Measurements from ENCODE around the gene PIGR. TPM values are rescaled to one million over a fixed set of nuclear protein-coding genes. Genes with fewer than 3 reads are reported as not detected.
"Not testable (repeated sequence)": the region's sequence is repeated elsewhere in the genome, so short reads cannot be mapped to it uniquely, and the experiment has no call there.

Gene PIGR
- total RNA-seq, 3 donors from 2014 or later = 4,355 to 12,072 (median 9,452) TPM

DNA sequence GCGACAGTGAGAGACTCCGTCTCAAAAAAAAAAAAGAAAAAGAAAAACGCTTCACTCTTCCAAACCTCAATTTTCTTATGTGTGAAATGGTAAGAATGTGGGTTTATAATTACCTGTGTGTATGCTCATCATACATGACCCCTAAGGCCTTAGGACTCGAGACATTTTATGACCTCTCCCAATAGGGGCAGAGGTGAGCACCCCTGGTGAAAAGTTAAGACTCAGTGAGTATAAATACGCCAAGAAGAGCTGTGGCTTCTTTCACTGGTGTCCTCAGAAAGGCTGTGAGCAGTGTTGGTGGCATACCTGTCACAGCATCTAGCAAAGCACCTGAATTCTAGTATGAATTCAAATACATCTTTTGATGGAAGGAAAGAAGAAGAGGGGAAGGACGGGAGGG is 16.7 kb downstream of the PIGR start:
- TF ChIP-seq, protein P1, sequence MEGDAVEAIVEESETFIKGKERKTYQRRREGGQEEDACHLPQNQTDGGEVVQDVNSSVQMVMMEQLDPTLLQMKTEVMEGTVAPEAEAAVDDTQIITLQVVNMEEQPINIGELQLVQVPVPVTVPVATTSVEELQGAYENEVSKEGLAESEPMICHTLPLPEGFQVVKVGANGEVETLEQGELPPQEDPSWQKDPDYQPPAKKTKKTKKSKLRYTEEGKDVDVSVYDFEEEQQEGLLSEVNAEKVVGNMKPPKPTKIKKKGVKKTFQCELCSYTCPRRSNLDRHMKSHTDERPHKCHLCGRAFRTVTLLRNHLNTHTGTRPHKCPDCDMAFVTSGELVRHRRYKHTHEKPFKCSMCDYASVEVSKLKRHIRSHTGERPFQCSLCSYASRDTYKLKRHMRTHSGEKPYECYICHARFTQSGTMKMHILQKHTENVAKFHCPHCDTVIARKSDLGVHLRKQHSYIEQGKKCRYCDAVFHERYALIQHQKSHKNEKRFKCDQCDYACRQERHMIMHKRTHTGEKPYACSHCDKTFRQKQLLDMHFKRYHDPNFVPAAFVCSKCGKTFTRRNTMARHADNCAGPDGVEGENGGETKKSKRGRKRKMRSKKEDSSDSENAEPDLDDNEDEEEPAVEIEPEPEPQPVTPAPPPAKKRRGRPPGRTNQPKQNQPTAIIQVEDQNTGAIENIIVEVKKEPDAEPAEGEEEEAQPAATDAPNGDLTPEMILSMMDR (IDR thresholded peaks at IDR 0.05) = no peak
- H3K36me3 ChIP-seq (ENCODE audit: low read depth) = peaks cover 6% of the 10 kb centered on the region

DNA sequence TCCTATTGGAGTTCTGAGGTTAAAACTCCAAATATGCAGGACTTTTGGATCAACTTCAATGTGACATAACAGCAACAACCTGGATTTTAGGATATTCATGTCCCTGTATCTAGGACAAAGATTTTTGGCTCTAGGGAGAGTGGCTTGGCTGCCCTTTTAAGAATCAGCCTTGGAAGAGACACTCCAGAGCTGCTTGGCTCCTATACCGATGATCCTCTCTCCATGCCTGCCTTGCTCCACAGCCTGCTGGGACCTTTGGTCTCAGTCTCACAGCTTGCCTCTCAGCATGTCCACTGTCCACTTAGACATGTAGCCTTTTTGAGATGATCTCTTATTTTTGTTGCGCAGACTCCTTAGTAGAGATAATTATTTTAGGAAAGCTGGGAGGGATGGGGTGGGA is 20.0 kb downstream of the PIGR start:
- no peaks in the 10 kb centered on the region for H3K36me3 ChIP-seq (ENCODE audit: low read depth)
- no peak overlapping the region for H3K4me3 ChIP-seq
- DNase-seq = no peak
- no peaks in the 10 kb centered on the region for H3K9me3 ChIP-seq
- H3K4me1 ChIP-seq (ENCODE audit: low read depth) = peaks cover 31% of the 10 kb centered on the region
- TF ChIP-seq, protein P1 (IDR thresholded peaks at IDR 0.05) = no peak
- intact Hi-C loops (cut with DNase I, micrococcal nuclease) = no loop called here
- ATAC-seq = no peak

More for the DNA sequence above, 16.7 kb downstream of the PIGR start:
- ATAC-seq (no peak), DNase-seq (no peak)
- H3K9me3 ChIP-seq = no peaks in the 10 kb centered on the region
- peaks cover 31% of the 10 kb centered on the region for H3K4me1 ChIP-seq (ENCODE audit: low read depth)
- intact Hi-C loops (cut with DNase I, micrococcal nuclease) = no loop called here
- no peak overlapping the region for H3K4me3 ChIP-seq

DNA sequence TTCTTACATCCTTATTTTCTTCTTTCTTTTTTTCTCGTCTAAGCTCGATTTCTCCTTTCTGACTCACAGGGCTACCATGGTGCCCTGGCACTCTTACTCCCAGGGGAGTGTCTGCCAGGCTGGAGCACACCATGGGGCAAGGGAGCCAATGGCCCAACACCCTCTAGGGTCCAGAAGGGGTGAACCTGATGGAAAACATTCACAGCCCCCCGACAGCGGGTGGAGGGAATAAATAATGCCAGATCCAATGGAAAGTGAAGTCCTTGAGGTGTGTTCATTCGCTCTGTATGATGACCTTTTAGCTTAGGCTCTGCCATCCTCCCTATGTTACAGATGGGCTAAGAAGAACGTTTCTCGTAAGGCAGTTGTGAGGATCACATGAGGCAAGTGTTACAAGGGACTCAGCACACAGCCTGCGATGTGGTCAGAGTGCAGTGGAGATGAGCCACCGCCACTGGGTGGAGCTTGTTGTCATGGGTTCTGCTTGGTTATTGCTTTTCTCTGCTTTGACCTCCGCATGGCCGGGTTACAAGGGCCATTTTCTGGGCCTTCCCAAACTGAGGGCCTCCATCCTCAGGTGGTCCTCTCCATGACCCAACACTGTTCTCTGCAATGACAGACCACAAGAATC is 21.0 kb downstream of the PIGR start:
- Histone ChIP-seq H3K36me3 (ENCODE audit: low read depth) (no peaks in the 10 kb centered on the region), H3K4me3 (no peak overlapping the region), H3K9me3 (no peaks in the 10 kb centered on the region), H3K4me1 (ENCODE audit: low read depth) (peaks cover 26% of the 10 kb centered on the region)
- ATAC-seq (peak; percentile 68), DNase-seq (peak; percentile 79 to 86 (median 84))
- intact Hi-C loops (cut with DNase I, micrococcal nuclease) = no loop called here
- TF ChIP-seq, protein P1 (IDR thresholded peaks at IDR 0.05) = no peak

DNA sequence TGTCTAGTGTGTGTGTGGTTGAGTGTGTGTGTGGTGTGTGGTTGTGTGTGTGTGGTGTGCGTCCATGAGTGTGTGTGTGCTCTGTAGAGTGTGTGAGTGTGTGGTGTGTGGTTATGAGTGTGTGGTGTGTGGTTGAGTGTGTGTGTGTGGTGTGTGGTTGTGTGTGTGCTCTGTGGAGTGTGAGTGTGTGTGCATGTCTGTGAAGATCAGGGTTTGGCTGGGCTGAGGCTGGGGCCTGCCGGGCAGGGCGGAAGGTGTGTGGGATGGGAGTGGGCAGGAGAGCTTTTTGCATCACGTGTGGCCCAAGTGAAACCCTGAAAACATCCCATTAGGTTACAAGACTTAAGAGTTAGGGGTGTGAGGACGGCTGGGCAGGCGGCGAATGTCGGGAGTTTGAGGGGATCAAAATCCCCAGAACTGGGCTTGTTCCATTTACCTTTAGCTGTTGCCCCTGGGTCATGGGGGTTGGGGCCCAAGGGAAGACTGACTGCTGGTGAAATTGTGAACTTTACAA is 21.6 kb downstream of the PIGR start:
- intact Hi-C loops (cut with DNase I, micrococcal nuclease) = no loop called here
- H3K9me3 ChIP-seq = no peaks in the 10 kb centered on the region
- ATAC-seq = peak; percentile 1
- no peak overlapping the region for H3K4me3 ChIP-seq
- TF ChIP-seq, protein P1 (IDR thresholded peaks at IDR 0.05) = no peak
- peak in 1 of 3 donors; percentile 66 for DNase-seq
- H3K4me1 ChIP-seq (ENCODE audit: low read depth) = peaks cover 20% of the 10 kb centered on the region
- no peaks in the 10 kb centered on the region for H3K36me3 ChIP-seq (ENCODE audit: low read depth)

DNA sequence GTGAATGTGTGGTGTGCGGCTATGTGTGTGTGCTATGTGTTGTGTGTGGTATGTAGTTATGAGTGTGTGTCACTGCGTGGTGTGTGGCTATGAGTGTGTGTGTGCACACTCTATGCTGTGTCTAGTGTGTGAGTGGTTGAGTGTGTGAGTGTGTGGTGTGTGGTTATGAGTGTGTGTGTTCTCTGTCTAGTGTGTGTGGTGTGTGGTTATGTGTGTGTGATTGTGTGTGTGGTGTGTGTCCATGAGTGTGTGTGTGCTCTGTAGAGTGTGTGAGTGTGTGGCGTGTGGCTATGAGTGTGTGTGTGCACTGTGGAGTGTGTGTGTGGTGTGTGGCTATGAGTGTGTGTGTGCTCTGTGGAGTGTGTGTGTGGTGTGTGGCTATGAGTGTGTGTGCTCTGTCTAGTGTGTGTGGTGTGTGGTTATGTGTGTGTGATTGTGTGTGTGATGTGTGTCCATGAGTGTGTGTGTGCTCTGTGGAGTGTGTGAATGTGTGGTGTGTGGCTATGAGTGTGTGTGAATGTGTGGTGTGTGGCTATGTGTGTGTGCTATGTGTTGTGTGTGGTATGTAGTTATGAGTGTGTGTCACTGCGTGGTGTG is 22.2 kb downstream of the PIGR start:
- H3K36me3 ChIP-seq (ENCODE audit: low read depth); H3K4me3 ChIP-seq; ATAC-seq; DNase-seq; H3K9me3 ChIP-seq; intact Hi-C loops (cut with DNase I, micrococcal nuclease): not testable (repeated sequence)
- peaks cover 20% of the 10 kb centered on the region for H3K4me1 ChIP-seq (ENCODE audit: low read depth)
